ENCODE data around the gene CEACAM16.
"Not testable (repeated sequence)": the region's sequence is repeated elsewhere in the genome, so short reads cannot be mapped to it uniquely, and the experiment has no call there.

CEACAM16 gene, protein sequence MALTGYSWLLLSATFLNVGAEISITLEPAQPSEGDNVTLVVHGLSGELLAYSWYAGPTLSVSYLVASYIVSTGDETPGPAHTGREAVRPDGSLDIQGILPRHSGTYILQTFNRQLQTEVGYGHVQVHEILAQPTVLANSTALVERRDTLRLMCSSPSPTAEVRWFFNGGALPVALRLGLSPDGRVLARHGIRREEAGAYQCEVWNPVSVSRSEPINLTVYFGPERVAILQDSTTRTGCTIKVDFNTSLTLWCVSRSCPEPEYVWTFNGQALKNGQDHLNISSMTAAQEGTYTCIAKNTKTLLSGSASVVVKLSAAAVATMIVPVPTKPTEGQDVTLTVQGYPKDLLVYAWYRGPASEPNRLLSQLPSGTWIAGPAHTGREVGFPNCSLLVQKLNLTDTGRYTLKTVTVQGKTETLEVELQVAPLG

GRCh38 chr19:44698492-44699201 lies at the start of gene CEACAM16:
Gene CEACAM16 (plus strand): TSS chr19:44699151. CDS start chr19:44701457, 2,306 bp downstream.
- in situ Hi-C loops (cut with HindIII; ENCODE audit: low sequenced_read_pairs): no loop called here

GRCh38 chr19:44649578-44650145 lies 49.3 kb upstream of the CEACAM16 start:
- in situ Hi-C loops (cut with HindIII; ENCODE audit: low sequenced_read_pairs): no loop called here

DNA sequence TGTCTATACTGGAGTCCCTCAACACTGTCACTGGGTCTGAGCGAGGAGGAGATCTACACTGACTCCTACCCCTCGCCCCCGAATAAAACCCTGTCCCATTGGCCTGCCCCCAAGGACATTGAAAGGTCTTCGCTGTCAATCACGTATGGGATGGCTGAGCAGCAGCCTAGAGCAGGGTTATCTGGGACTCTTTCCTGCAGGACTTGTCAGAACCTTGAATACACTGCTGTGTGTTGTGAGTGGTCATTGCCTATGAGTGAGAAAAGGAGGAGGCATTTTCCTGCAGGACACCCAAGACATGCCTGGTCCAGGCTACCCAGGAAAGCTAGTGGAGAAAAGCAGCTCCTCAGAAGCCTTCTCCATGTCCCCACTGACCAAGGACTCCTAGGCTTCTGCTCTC lies 45.6 kb upstream of the CEACAM16 start:
- in situ Hi-C loops (cut with HindIII; ENCODE audit: low sequenced_read_pairs): no loop called here

DNA sequence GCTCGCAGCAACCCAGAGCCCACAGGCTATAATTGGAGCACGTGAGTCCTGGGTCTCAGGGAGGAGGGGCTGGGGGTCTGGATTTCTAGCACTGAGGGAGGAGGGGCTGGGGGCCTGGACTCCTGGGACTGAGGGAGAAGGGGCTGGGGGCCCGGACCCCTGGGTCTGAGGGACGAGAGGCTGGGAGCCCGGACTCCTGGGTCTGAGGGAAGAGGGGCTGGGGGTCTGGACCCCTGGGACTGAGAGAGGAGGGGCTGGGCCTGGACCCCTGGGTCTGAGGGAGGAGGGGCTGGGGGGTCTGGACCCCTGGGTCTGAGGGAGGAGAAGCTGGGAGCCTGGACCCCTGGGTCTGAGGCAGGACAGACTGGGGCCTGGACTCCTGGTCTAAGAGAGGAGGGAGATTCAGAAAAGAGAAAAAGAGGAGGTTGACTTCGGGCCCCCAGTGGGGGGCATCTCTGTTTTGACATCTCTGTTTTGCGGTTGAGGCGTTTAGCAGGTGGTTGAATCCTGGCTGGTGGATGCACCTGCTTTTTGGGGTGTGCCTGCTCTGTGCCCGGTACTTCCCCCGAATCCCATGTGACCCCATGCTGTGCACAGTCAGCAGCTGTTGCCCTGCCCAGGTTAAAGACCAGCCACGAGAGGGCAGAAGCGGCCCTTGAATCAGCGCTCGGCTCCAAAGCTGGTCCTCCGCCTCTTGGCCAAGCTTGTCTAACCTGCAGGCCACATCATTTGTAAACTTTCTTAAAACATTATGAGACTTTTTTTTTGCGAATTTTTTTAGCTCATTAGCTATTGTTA lies 44.8 kb upstream of the CEACAM16 start:
- in situ Hi-C loops (cut with HindIII; ENCODE audit: low sequenced_read_pairs): no loop called here

GRCh38 chr19:44657211-44657921 lies 41.6 kb upstream of the CEACAM16 start:
- in situ Hi-C loops (cut with HindIII; ENCODE audit: low sequenced_read_pairs): no loop called here

DNA sequence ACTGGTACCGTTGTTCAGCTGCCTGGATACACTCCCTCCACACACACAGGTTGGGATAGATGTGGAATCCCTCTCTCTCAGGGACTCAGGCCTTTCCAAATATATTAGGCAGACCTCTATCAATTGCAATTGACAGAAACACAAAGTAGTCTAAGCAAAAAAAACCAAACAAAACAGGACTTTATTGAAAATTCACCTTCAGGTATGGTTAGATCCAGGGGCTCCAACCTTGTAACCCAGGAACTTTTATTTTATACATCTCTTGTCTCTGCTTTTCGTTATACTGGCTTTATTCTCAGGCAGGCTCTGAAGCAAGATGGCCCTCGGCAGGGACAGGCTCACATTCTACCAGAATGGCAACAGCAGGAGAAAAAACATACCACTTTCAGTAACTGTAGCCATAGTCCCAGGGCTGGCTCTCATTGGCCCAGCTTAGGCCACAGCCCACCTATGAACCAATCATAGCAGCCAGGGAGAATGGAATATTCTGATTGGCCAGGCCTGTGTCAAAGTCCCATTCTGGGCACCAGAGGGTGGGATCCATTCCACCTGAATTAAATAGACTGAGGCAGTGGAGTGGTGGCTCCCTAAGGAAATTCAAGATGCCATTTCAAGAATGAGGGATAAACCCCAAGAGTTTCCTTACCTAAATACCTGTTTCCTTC lies 40.8 kb upstream of the CEACAM16 start:
- in situ Hi-C loops (cut with HindIII; ENCODE audit: low sequenced_read_pairs): no loop called here

- in situ Hi-C loops (cut with HindIII; ENCODE audit: low sequenced_read_pairs): no loop called here
These were observed 38.9 kb upstream of the CEACAM16 start for GRCh38 chr19:44660081-44660480.

DNA sequence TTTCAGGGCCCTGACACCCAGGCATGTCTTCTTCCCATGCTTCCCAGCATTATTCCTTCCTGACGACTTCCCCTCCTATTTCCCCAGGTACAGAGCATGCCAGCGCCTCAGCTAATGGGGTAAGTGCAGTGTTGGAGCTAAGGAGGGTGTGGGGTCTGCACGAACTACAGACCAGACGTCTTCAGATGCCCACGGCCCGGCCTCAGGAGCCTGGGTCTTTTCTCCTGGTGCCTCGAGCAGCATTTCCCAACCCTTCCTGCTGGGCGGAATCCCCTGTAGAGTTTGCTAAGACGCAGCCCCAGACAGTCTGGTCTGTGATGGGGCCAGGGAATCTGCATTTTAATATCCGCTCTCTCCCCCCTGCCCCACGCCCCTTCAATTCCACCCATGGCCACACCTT lies 37.7 kb upstream of the CEACAM16 start:
- in situ Hi-C loops (cut with HindIII; ENCODE audit: low sequenced_read_pairs): no loop called here

- in situ Hi-C loops (cut with HindIII; ENCODE audit: low sequenced_read_pairs): no loop called here
These were observed 37.0 kb upstream of the CEACAM16 start for GRCh38 chr19:44661904-44662303.

DNA sequence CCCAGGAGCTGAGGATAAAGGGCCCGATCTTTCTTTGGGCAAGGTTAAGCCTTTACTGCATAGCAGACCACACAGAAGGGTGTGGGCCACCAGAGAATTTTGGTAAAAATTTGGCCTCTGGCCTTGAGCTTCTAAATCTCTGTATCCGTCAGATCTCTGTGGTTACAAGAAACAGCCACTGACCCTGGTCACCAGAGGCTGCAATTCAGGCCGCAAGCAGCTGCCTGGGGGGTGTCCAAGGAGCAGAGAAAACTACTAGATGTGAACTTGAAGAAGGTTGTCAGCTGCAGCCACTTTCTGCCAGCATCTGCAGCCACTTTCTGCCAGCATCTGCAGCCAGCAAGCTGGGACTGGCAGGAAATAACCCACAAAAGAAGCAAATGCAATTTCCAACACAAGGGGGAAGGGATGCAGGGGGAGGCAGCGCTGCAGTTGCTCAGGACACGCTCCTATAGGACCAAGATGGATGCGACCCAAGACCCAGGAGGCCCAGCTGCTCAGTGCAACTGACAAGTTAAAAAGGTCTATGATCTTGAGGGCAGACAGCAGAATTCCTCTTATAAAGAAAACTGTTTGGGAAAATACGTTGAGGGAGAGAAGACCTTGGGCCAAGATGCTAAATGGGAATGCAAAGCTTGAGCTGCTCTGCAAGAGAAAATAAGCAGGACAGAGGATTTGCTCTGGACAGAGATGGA lies 36.1 kb upstream of the CEACAM16 start:
- in situ Hi-C loops (cut with HindIII; ENCODE audit: low sequenced_read_pairs): no loop called here

- in situ Hi-C loops (cut with HindIII; ENCODE audit: low sequenced_read_pairs): no loop called here
These were observed 35.0 kb upstream of the CEACAM16 start for GRCh38 chr19:44663996-44664395.

DNA sequence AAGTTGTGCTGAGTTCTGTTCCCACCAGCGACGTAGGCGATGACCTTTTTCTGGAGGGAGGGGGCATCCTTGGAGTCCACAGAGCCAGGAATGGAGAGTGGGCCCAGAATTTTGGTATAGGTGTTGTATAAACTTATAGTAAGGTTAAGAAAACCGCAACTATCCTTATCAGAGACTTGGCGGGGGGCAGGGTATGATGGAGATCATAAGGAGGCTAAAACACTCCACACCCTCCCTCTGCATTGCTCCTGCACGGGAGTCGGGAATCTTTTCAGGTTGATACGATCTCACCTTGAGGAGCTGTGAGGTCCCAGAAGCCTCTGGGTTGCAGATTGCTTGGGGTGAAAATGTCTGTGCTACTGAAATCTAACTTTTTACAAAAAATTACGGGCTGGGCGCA lies 34.0 kb upstream of the CEACAM16 start:
- in situ Hi-C loops (cut with HindIII; ENCODE audit: low sequenced_read_pairs): no loop called here

DNA sequence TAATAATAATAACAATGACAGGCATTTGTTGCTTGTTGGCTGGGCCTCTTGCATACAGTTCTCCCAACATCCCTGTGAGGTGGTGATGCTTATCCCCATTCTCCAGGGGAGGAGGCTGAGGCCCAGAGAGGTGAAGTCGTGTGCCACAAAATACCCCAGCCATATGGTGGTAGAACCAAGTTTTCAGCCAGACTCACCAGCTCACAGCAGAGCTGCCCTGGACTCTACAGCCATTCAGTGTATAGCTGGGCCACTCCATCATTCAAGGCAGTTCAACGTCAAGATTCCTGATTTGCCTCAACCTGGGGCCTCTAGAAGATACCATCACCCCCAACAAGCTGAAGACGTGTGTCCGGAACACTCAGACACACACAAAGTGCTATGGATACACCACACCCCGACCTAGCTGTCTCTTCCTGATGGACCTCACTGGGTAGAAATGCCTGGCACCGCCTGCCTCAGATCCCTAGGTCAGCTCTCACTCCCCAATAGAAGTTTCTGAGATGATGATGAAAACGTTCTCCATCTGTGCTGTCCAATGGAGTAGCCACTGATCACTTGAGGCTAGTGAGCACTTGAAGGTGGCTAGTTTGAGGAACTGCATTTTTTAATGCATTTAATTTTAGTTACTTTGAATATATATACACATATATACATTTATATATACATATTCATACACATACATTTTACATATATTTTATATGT lies 31.9 kb upstream of the CEACAM16 start:
- in situ Hi-C loops (cut with HindIII; ENCODE audit: low sequenced_read_pairs): no loop called here

- in situ Hi-C loops (cut with HindIII; ENCODE audit: low sequenced_read_pairs): no loop called here
These were observed 29.8 kb upstream of the CEACAM16 start for GRCh38 chr19:44668985-44669764.

DNA sequence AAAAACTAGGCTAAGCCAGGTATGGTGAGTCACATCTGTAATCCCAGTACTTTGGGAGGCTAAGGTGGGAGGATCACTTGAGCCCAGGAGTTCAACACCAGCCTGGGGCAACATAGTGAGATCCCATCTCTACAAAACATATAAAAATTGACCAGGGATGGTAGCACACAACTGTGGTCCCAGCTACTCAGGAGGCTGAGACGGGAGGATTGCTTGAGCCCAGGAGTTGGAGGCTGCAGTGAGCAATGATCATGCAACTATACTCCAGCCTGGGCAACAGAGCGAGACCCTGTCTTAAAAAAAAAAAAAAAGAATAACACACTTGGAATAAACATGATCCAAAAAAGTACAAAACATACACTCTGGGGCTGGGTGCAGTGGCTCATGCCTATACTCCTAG lies 28.9 kb upstream of the CEACAM16 start:
- in situ Hi-C loops (cut with HindIII; ENCODE audit: low sequenced_read_pairs): not testable (repeated sequence)

DNA sequence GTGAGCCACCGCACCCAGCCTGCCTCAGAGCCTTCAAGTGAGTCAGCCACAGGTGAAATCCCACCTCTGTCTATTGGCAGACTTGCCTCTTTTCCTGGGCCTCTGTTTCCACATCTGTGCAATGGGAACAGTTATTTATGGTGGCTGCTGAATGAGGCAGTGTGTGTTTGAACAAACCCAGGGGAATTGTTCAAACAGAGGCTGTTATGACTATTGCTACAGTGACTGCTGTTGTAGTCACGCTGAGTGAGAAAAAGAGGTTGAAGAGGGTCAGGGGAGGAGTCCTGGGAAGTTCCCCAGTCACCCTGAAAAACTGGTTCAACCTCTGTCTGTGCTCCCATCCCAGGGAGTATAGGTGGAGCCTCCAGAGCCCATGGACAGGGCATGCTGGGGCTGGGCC lies 27.6 kb upstream of the CEACAM16 start, which contains the start of gene CEACAM19:
Gene CEACAM19 (plus strand): TSS at position 83 of the 400 bp plus-strand sequence. CDS start 450 bp downstream, outside the sequence.
- in situ Hi-C loops (cut with HindIII; ENCODE audit: low sequenced_read_pairs): no loop called here

DNA sequence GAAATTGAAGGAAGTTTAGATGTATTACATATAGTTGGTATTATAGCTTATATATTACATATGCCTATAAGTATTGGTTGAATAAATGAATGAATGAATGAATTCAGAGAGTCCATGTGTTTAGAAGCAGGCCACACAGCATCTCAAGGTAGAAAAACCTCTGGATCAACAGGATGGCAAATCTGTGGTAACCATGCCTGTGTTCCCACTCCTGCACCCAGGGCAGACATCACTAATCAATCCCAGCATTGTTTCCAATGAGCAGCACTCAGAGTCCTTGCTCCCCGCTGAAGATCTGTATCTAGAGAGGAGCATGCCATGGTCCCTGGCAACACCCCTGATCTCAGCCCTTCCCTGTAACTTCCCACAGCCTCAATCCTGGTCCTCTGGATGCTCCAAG lies 26.7 kb upstream of the CEACAM16 start:
- in situ Hi-C loops (cut with HindIII; ENCODE audit: low sequenced_read_pairs): no loop called here

- in situ Hi-C loops (cut with HindIII; ENCODE audit: low sequenced_read_pairs): no loop called here
These were observed 25.4 kb upstream of the CEACAM16 start for GRCh38 chr19:44673510-44673909.

All from endothelial cell of hepatic sinusoid (primary cell).